NCI-H1092 (cell line): Measurements from ENCODE around the gene CLIC4.
"Not testable (repeated sequence)": the region's sequence is repeated elsewhere in the genome, so short reads cannot be mapped to it uniquely, and the experiment has no call there.

Experiments used
- DNase-seq: peaks from one replicate; lab custom pipeline; 2025; lab: John Stamatoyannopoulos, UW

CLIC4 gene

GRCh38 chr1:24748191-24749121 lies 3.2 kb downstream of the CLIC4 start:
- DNase-seq: no peak

- DNase-seq: no peak
Measured at GRCh38 chr1:24749252-24749651, 4.0 kb downstream of the CLIC4 start.

- DNase-seq: no peak
Measured at GRCh38 chr1:24749886-24750285, 4.6 kb downstream of the CLIC4 start.

DNA sequence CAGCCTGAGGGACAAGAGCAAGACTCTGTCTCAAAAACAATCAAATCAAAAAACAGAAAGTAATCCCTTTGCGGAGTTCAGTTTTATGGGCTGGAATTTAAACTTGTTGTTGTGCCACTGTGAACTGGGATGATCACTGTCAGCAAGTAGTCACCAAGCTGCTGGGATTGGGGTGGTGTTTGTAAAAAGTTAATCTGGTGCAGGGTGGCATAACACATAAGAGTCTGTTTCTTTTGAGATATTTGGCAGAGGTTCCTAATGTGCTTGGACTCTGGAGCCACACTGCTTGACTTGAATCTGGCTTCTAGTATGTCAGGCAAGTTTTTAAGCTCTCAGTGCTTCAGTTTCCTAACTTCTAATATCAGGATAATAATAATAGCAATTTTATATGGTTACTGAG lies 6.6 kb downstream of the CLIC4 start:
- DNase-seq: no peak

- no peak for DNase-seq
Measured at GRCh38 chr1:24752305-24752704, 7.1 kb downstream of the CLIC4 start.

DNA sequence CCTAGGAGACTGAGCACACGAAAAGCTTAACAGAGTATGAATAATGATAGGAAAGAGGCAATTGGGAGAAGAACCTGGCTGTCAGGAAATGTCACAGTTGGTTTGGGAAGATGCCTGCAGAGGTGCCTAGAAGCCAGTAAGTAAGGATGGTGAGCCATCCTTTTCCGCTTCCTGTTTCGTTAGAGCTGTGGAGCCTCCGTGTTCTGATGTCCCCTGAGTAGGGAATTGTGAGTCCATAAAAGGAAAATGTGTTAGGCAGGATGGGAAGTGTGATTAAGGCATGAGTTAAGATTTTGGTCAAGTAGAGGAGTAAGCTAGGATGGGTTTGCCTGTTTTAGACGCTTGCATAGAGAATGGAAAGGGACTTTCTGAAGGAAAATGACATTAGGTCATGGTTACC lies 9.0 kb downstream of the CLIC4 start:
- DNase-seq: no peak

DNA sequence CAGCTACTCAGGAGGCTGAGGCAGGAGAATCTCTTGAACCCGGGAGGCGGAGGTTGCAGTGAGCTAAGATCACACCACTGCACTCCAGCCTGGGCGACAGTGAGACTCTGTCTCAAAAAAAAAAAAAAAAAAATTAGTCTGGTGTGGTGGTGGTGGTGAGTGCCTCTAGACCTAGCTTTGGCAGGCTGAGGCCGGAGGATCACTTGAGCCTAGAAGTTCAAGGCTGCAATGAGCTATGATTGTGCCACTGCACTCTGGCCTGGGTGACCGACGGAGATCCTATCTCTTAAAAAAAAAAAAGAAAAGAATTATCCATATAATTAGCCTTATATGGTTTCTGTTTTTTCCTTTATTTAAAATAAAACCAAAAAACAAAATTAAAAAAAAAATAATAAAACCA lies 10.1 kb downstream of the CLIC4 start:
- DNase-seq: not testable (repeated sequence)

GRCh38 chr1:24756395-24756794 lies 11.1 kb downstream of the CLIC4 start:
- DNase-seq: no peak

GRCh38 chr1:24759492-24759891 lies 14.2 kb downstream of the CLIC4 start:
- no peak for DNase-seq

DNA sequence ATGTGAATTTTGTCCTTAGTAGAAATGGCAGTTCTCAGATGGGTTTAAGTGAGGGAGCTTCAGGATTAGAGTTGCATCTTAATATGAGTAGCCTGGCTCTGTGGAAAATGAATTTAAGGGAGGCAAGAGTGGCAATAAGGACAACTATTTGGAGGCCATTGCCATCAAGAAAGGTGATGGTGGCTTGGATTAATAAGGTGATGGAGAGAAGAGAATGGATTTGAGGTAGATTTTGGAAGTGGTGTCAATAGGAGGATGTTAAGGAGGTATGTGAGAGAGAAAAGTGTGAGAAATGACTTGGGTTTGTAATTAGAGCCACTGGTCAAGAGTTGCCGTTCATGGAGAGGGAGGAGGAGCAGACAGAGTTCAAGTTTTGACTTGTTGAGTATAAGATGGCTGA lies 16.3 kb downstream of the CLIC4 start:
- DNase-seq: no peak

- no peak for DNase-seq
Measured at GRCh38 chr1:24762133-24762676, 17.0 kb downstream of the CLIC4 start.

GRCh38 chr1:24763671-24764070 lies 18.4 kb downstream of the CLIC4 start:
- no peak for DNase-seq

DNA sequence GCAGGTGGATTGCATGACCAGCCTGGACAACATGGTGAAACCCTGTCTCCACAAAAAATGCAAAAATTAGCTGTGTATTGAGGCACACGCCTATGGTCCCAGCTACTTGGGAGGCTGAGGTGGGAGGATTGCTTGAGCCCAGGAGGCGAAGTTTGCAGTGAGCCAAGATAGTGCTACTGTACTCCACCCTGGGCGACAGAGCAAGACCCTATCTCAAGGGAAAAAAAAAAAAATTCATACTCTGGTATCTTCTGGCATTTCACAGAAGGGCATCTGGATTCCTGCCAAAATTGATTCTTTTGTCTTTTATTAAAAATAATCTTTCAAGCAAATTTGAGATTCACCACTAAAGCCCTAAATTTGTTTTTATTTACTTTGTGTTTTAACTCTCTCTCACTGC lies 19.2 kb downstream of the CLIC4 start:
- no peak for DNase-seq

DNA sequence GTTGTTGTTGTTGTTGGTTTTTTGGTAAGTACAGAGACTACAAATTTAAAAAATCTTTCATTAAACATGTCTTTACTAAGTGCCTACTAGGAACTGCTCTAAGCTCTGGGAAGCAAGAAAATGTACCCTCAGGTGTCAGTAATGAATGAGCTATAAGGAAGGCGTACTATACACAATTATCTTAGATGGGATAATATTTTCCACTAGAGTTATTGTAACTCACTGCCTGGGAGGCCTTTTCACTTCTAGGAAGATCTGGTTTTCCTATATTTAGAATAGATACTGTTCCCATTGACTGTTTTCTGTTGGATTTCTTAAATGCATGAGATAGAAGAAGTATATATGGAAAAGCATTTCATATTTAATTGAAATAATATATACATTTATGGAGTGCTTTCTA lies 19.6 kb downstream of the CLIC4 start:
- DNase-seq: no peak

DNA sequence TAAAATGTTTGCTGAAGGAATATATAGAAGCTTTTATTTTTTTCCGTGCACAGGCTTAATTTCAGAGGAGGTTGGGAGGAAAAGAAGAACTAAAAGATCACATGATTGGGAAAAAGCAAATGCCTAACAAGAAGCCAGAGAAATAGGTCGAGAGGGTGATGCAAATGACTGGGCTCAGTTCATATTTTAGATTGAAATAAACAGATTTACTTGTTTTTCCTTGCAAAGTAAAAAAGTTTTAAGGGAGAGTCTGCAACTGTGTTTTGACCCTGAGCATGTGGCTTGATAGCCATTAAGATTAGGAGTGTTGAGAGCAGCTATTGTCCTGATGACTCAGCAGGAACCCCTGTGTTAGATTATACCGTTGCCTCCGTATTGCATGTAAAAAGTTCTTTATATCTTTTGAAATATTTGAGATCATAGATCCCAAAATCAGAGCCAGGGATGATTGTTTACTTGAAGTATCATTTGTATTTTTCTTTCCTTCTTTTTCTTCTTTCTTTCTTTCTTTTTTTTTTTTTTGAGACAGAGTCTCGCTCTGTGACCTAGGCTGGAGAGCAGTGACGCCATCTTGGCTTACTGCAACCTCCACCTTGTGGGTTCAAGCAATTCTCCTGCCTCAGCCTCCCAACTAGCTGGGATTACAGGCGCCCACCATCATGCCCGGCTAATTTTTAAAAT lies 20.2 kb downstream of the CLIC4 start:
- DNase-seq: no peak

- DNase-seq: no peak
Measured at GRCh38 chr1:24767351-24767750, 22.1 kb downstream of the CLIC4 start.

GRCh38 chr1:24768873-24769605 lies 23.8 kb downstream of the CLIC4 start:
- DNase-seq: no peak

DNA sequence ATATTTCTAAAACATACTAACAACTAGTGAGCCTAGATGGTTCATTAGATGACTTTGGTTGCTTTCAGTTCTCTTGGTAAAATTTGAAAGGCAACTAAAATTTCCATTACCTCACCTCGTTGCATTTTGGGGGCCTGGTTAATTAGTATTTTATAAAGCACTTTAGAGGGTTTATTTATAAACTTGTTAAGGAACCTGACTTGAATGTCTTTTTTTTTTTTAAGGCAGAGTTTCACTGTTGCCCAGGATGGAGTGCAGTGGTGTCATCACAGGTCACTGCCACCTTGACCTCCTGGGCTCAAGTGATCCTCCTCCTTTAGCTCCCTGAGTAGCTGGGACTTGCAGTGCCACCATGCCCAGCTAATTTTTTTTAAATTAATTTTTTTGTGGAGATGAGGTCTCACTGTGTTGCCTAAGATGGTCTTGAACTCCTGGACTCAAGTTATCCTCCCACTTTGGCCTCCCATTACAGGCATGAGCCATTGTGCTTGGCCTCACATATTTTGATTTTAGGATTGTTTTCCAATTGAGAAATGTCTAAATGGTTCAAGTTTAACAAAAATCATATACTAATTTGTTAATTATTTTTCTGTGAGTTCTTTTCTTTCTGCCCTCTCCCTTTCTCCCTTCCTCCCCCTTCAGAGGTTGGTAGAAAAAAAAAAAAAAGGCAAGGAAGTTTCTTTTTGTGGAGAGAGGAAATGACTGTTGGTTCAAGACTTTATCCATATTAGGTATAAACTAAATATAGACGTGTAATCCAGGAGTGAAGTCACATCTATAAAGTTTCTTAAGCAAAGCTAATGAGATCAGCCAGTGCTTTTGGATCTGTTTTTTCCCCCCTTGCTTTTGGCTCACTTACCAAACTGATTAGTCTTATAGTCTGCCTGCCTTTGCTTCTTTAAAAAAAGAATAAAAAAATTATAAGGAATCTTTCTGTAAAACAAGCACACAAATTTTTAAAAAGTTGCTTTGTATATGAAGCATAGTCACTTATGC lies 24.7 kb downstream of the CLIC4 start:
- DNase-seq: no peak

DNA sequence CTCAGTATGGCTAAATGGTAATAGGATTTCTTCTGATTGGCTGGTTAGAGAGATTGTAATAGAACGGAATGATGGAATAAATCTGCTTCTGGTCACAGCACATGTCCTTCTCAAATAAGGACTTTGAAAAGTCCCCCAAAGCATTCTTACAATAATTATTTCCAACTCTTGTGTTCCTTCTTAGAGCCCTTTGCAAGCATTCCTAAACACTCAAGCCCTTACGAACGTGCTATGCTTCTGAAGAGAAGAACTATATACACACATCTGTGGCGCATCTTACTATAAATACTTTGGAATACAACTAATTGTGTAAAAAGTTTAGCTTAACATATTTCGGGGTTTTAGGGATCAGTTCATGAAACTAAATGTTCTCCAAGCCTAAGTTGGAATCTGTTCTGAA lies 25.6 kb downstream of the CLIC4 start:
- DNase-seq: no peak

DNA sequence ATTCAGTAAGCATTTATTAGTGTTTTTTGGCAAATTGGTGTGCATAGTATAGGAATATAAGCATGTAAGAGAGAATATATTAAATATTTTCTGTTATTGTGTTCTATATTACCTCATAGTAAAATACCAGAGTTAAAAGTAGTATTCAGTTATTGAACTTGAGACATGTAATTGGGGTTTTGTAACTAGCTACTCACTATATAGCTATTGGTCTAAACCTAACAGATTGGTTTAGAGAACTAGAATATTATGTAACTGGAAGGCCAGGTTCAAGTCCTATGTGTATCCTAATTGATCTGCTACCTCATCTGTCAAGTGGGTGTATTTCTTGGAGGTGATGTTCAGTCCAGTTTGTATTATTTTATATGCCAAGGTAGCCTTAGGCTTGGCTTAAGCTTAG lies 26.3 kb downstream of the CLIC4 start:
- DNase-seq: no peak

- no peak for DNase-seq
Measured at GRCh38 chr1:24773618-24774017, 28.4 kb downstream of the CLIC4 start.
